BLaER1 treated with 17β-estradiol and CSF1 and Interleukin-3, amounts not matched to agents 10 nM and 100 nM (cell line): Measurements from ENCODE around the gene SLC7A1.

Source experiments
- H3K27ac ChIP-seq, 11 experiments: shearing (Covaris generic); formaldehyde crosslinking; 2 replicates each; pipeline ENCODE4 v1.8.1; 2022
- H3K27me3 ChIP-seq, 11 experiments: shearing (Covaris generic); formaldehyde crosslinking; 2 replicates each; pipeline ENCODE4 v1.8.1; 2022
- H3K36me3 ChIP-seq, 11 experiments: shearing (Covaris generic); formaldehyde crosslinking; 2 replicates each; pipeline ENCODE4 v1.8.1; 2022
- H3K4me1 ChIP-seq, 10 experiments: shearing (Covaris generic); formaldehyde crosslinking; 2 replicates each; pipeline ENCODE4 v1.8.1; 2022
- H3K4me2 ChIP-seq, 11 experiments: shearing (Covaris generic); formaldehyde crosslinking; 2 replicates each; pipeline ENCODE4 v1.8.1; 2022
- H3K4me3 ChIP-seq, 10 experiments: shearing (Covaris generic); formaldehyde crosslinking; 2 replicates each; pipeline ENCODE4 v1.8.1; 2022
- H3K9ac ChIP-seq, 11 experiments: shearing (Covaris generic); formaldehyde crosslinking; 2 replicates each; pipeline ENCODE4 v1.8.1; 2022
- H3K9me3 ChIP-seq, 11 experiments: shearing (Covaris generic); formaldehyde crosslinking; replicated peaks in 1 of 11; 2 replicates each; pipeline ENCODE4 v1.8.1; 2022
- H4K20me1 ChIP-seq, 11 experiments: shearing (Covaris generic); formaldehyde crosslinking; 2 replicates each; pipeline ENCODE4 v1.8.1; 2022
- Cebpa-rat ChIP-seq, 11 experiments: shearing (Covaris generic); IDR thresholded peaks; 2 replicates each; pipeline ENCODE4 v1.8.1; 2022

Gene SLC7A1

DNA sequence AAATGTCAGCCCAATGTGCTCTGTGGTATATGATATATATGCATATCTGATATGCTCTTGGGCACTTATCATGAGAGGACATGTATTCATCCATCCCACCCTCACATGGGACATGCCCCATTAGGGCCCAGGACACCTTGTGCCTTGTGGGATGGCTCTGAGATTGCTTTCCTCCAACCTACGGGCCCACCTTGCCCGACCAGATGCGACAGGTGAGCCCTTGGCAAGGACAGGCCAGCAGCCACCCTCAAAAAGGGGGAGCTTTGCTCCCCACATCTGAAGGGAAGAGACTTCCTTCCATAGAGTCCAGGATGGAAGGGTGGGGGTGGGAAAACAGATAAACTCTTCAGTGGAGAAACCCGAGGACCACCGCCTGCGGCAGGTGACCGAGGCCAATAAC is 58.6 kb downstream of the SLC7A1 start:
- Histone ChIP-seq H3K27ac (no peak overlapping the region), H3K9me3 (no peaks in the 10 kb centered on the region), H4K20me1 (peaks cover 49 to 99% (median 74%) of the 10 kb centered on the region in 11 experiments; a peak in 20 of 22 replicates), H3K36me3 (peaks cover 85 to 100% (median 95%) of the 10 kb centered on the region in 11 experiments), H3K4me2 (no peak overlapping the region), H3K4me3 (no peak overlapping the region), H3K9ac (no peak overlapping the region), H3K4me1 (peaks cover 0 to 7% (median 0%) of the 10 kb centered on the region in 10 experiments; a peak in 3 of 20 replicates), H3K27me3 (no peaks in the 10 kb centered on the region)
- TF ChIP-seq Cebpa-rat (IDR thresholded peaks at IDR 0.05) = no peak

DNA sequence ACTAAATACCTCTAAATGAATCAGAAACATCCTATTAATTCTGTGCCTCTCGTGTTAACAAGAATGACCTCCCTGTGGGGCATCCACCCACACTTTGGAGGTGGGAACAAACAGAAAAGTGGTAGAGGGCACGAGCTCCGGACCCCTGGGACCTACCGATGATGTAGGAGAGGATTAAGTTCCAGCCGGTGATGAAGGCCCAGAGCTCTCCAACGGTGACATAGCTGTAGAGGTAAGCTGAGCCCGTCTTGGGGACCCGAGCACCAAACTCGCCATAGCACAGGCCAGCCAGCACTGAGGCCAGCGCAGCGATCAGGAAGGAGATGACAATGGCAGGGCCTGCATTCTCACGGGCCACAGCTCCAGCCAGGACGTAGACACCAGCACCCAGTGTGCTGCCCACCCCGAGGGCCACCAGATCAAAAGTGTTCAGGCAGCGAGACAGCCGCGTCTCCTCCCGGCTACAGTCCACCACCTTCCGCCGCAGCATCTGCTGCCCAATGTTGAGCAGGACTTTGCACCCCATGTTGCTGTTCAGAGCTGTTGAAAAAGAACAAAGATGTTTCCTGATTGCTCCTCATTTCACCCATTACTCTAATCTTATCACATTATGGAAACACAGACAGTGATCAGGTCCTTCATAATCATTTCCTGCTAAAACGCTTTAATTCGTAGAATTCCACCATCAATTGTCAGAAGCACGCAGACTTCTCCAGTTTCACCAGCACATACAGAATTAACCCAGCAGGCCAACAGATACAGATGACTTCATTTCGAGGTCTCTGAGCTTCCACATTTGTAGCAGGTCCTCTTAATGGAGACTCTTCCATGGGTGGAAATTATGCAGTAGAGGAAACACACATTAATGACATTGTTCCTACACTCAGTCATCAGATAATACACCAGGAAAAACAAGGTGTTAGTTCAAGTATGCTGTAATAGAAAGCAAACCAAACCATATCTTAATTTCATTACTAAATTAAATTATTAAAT is 59.5 kb downstream of the SLC7A1 start:
- Histone ChIP-seq H3K27me3 (no peaks in the 10 kb centered on the region), H3K4me3 (no peak overlapping the region), H3K27ac (no peak overlapping the region), H3K36me3 (peaks cover 88 to 100% (median 98%) of the 10 kb centered on the region in 11 experiments), H4K20me1 (peaks cover 43 to 99% (median 67%) of the 10 kb centered on the region in 11 experiments; a peak in 20 of 22 replicates), H3K4me2 (no peak overlapping the region), H3K4me1 (peaks cover 0 to 3% (median 0%) of the 10 kb centered on the region in 10 experiments; a peak in 2 of 20 replicates), H3K9me3 (no peaks in the 10 kb centered on the region), H3K9ac (no peak overlapping the region)
- TF ChIP-seq Cebpa-rat (IDR thresholded peaks at IDR 0.05) = no peak

- Histone ChIP-seq H4K20me1 (peaks cover 25 to 99% (median 49%) of the 10 kb centered on the region in 11 experiments; a peak in 20 of 22 replicates), H3K36me3 (peaks cover 94 to 100% (median 98%) of the 10 kb centered on the region in 11 experiments), H3K27ac (no peak overlapping the region)
These were observed 61.4 kb downstream of the SLC7A1 start for GRCh38 chr13:29534083-29534482.

DNA sequence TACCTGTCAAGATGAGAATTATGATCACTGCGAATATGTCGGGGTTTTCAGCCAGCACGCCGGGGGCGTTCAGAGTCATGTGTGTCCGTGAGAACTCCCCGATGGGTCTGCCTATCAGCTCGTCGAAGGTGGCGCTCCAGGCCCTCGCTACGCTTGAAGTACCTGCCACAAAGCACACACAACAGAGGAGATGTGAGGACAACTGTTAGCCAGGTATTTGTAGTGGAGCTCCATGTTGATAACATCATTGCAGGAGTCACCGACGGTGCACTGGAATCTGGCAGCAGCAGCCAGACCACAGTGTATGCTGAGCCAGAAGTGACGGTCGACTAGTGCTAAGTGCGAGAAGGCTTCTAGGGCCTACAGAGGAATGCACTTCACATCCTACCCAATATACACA is 62.7 kb downstream of the SLC7A1 start:
- no peak overlapping the region for H3K4me3 ChIP-seq
- no peaks in the 10 kb centered on the region for H3K27me3 ChIP-seq
- H3K36me3 ChIP-seq = peaks cover 96 to 100% (median 100%) of the 10 kb centered on the region in 11 experiments
- H4K20me1 ChIP-seq = peaks cover 13 to 97% (median 40%) of the 10 kb centered on the region in 11 experiments; a peak in 20 of 22 replicates
- peaks cover 0 to 8% (median 0%) of the 10 kb centered on the region in 10 experiments; a peak in 4 of 20 replicates for H3K4me1 ChIP-seq
- TF ChIP-seq Cebpa-rat (IDR thresholded peaks at IDR 0.05) = no peak
- no peak overlapping the region for H3K9ac ChIP-seq
- no peak overlapping the region for H3K4me2 ChIP-seq
- H3K27ac ChIP-seq = no peak overlapping the region
- peaks cover 0 to 7% (median 0%) of the 10 kb centered on the region in 11 experiments; a peak in 1 of 22 replicates for H3K9me3 ChIP-seq

More at GRCh38 chr13:29534083-29534482, 61.4 kb downstream of the SLC7A1 start:
- TF ChIP-seq Cebpa-rat (IDR thresholded peaks at IDR 0.05) = no peak
- H3K4me3 ChIP-seq = no peak overlapping the region
- H3K27me3 ChIP-seq = no peaks in the 10 kb centered on the region
- H3K9me3 ChIP-seq = peaks cover 0 to 6% (median 0%) of the 10 kb centered on the region in 11 experiments; a peak in 1 of 22 replicates
- no peak overlapping the region for H3K4me2 ChIP-seq
- H3K4me1 ChIP-seq = peaks cover 0 to 7% (median 0%) of the 10 kb centered on the region in 10 experiments; a peak in 4 of 20 replicates
- no peak overlapping the region for H3K9ac ChIP-seq

DNA sequence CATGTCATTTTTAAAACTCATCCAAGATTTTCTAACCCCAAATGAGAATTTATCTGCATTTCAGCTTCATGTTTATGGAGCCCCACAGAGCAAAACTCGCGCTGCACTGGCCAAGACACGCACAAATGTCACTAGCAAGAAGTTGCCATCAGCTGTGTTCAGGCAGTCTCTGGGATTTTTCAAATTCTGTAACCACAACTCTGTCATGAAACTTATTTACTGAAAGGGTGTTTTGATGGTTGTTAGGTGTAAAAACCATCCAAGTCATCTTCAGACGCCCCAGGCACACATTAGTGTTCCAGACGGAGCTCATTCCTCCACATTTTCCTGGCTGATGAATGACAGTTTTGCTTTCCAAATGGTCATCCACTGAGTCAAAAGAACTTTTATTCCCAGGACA is 63.4 kb downstream of the SLC7A1 start:
- H3K9me3 ChIP-seq = peaks cover 0 to 7% (median 0%) of the 10 kb centered on the region in 11 experiments; a peak in 1 of 22 replicates
- no peak overlapping the region for H3K27ac ChIP-seq
- peaks cover 6 to 97% (median 38%) of the 10 kb centered on the region in 11 experiments; a peak in 19 of 22 replicates for H4K20me1 ChIP-seq
- peaks cover 98 to 100% (median 100%) of the 10 kb centered on the region in 11 experiments for H3K36me3 ChIP-seq
- TF ChIP-seq Cebpa-rat (IDR thresholded peaks at IDR 0.05) = no peak
- no peak overlapping the region for H3K9ac ChIP-seq
- no peak overlapping the region for H3K4me2 ChIP-seq
- H3K27me3 ChIP-seq = no peaks in the 10 kb centered on the region
- peaks cover 0 to 8% (median 0%) of the 10 kb centered on the region in 10 experiments; a peak in 4 of 20 replicates for H3K4me1 ChIP-seq
- H3K4me3 ChIP-seq = no peak overlapping the region

DNA sequence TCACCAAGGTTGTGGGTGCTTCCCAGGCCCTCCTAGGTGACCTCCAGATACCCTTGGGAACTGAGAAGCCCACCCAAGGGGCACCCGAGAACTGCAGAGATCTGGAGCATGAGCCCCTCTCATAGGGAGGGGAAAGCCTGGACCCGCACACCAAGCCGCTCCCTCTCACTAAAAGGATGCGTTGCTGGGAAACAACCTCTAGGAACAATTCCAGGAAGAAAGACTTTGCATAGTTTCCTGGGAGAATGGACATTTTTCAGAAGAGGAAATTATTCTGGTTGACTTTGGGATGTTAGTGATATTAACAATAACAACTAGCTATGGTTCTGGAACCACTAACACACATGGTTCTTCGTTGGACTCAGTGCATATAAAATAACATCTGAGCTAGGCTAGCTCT is 64.6 kb downstream of the SLC7A1 start:
- Histone ChIP-seq H3K4me1 (peaks cover 0 to 13% (median 4%) of the 10 kb centered on the region in 10 experiments; a peak in 11 of 20 replicates), H3K4me2 (no peak overlapping the region), H3K36me3 (peaks cover 97 to 100% (median 100%) of the 10 kb centered on the region in 11 experiments), H3K27ac (no peak overlapping the region), H3K9ac (no peak overlapping the region), H3K27me3 (no peaks in the 10 kb centered on the region), H3K9me3 (peaks cover 0 to 7% (median 0%) of the 10 kb centered on the region in 11 experiments; a peak in 1 of 22 replicates), H4K20me1 (peaks cover 0 to 97% (median 26%) of the 10 kb centered on the region in 11 experiments; a peak in 15 of 22 replicates), H3K4me3 (no peak overlapping the region)
- no peak for TF ChIP-seq Cebpa-rat (IDR thresholded peaks at IDR 0.05)

DNA sequence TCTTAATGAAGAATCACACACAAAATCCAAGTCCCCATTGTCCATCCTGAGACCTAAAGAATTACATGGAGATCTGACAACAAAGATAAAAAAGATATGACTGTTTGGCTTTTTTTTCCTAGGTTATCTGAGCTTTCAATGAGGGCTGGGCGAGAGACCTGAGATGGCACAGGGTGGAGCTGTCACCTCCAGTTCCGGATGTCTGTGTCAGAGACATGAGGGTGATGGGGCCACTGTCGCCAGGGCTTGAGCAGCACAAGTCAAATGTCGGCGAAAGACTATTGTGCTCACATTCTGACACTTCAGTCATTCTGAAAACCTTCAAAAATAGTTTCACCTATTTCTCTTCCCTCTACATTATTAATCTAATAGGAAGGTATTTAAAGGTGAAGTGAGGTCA is 65.7 kb downstream of the SLC7A1 start:
- Histone ChIP-seq H3K9me3 (peaks cover 0 to 7% (median 0%) of the 10 kb centered on the region in 11 experiments; a peak in 1 of 22 replicates), H4K20me1 (peaks cover 0 to 97% (median 27%) of the 10 kb centered on the region in 11 experiments; a peak in 14 of 22 replicates), H3K4me2 (0 out of 22 replicates have a peak overlapping the region, but pooled peaks of 1 of the 11 experiments have one; percentile 22), H3K4me1 (peaks cover under 1 to 24% (median 15%) of the 10 kb centered on the region in 10 experiments; a peak in 18 of 20 replicates), H3K27me3 (no peaks in the 10 kb centered on the region), H3K9ac (no peak overlapping the region), H3K36me3 (peaks cover 94 to 100% (median 100%) of the 10 kb centered on the region in 11 experiments), H3K4me3 (no peak overlapping the region), H3K27ac (no peak overlapping the region)
- TF ChIP-seq Cebpa-rat (IDR thresholded peaks at IDR 0.05) = no peak

DNA sequence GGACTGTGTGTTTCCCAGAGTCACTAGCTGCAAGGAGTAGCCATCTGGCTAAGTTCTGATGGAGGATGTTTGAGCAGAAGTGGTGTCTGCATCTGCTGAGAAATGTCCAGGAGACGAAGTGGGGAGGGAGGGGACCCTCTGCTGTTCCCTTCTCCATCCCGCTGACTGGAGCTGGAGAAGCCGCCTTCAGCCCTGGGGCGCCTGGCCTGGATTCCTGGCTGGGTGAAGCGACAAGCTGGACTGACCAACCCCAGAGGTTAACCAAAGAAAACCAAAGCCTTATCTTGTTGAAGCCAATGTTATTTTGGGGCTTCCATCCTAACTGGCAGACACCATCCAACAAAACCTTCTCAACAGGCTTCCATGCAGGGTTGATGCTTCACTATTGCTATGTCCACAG is 67.6 kb downstream of the SLC7A1 start:
- no peak for TF ChIP-seq Cebpa-rat (IDR thresholded peaks at IDR 0.05)
- Histone ChIP-seq H3K27ac (no peak overlapping the region), H3K4me3 (no peak overlapping the region), H4K20me1 (peaks cover 0 to 97% (median 24%) of the 10 kb centered on the region in 11 experiments; a peak in 14 of 22 replicates), H3K4me1 (peaks cover 14 to 42% (median 33%) of the 10 kb centered on the region in 10 experiments), H3K9me3 (peaks cover 0 to 7% (median 0%) of the 10 kb centered on the region in 11 experiments; a peak in 1 of 22 replicates), H3K36me3 (peaks cover 89 to 100% (median 100%) of the 10 kb centered on the region in 11 experiments), H3K9ac (no peak overlapping the region), H3K4me2 (no peak overlapping the region), H3K27me3 (no peaks in the 10 kb centered on the region)
